HT-29 (cell line): ENCODE results near the gene GPR158. TPM values are rescaled to one million over a fixed set of nuclear protein-coding genes. Genes with fewer than 3 reads are reported as not detected.

ENCODE experiments used
- DNase-seq: peaks from one replicate; pipeline ENCODE4 v3.0.0-alpha.2; 2015; ENCODE audit warnings: low spot score
- total RNA-seq: library from RNA; depleted of rRNA; stranded (reverse); fragments of >200 nt; shearing (Covaris generic); gene quantifications from 2 replicates; pipeline ENCODE4 v1.2.3, GENCODE V29; 2014

The GPR158 gene
- total RNA-seq, 1 experiment from 2014 or later: 3.1 TPM

- no peak for DNase-seq
These were observed 215.9 kb downstream of the GPR158 start for GRCh38 chr10:25390733-25391132.

GRCh38 chr10:25392132-25392531 is 217.3 kb downstream of the GPR158 start:
- no peak for DNase-seq

- no peak for DNase-seq
These were observed 218.8 kb downstream of the GPR158 start for GRCh38 chr10:25393621-25394020.

- no peak for DNase-seq
These were observed 223.9 kb downstream of the GPR158 start for GRCh38 chr10:25398680-25399079.

GRCh38 chr10:25405871-25406270 is 231.1 kb downstream of the GPR158 start:
- no peak for DNase-seq

- DNase-seq: no peak
These were observed 242.8 kb downstream of the GPR158 start for GRCh38 chr10:25417611-25418010.

- no peak for DNase-seq
These were observed 251.0 kb downstream of the GPR158 start for GRCh38 chr10:25425776-25426175.

- DNase-seq: no peak
These were observed 261.6 kb downstream of the GPR158 start for GRCh38 chr10:25436431-25436830.

- no peak for DNase-seq
These were observed 266.5 kb downstream of the GPR158 start for GRCh38 chr10:25441270-25441669.

- DNase-seq: no peak
These were observed 269.5 kb downstream of the GPR158 start for GRCh38 chr10:25444266-25444665.

- DNase-seq: no peak
These were observed 276.6 kb downstream of the GPR158 start for GRCh38 chr10:25451401-25451800.

GRCh38 chr10:25453619-25454018 is 278.8 kb downstream of the GPR158 start:
- no peak for DNase-seq

GRCh38 chr10:25455980-25456567 is 281.3 kb downstream of the GPR158 start:
- no peak for DNase-seq

GRCh38 chr10:25457552-25457951 is 282.8 kb downstream of the GPR158 start:
- no peak for DNase-seq

- DNase-seq: peak; percentile 80
These were observed 291.0 kb downstream of the GPR158 start for GRCh38 chr10:25465582-25466372.

- DNase-seq: no peak
These were observed 293.1 kb downstream of the GPR158 start for GRCh38 chr10:25467881-25468280.

- DNase-seq: no peak
These were observed 306.7 kb downstream of the GPR158 start for GRCh38 chr10:25481467-25481866.

GRCh38 chr10:25483999-25484398 is 309.2 kb downstream of the GPR158 start:
- no peak for DNase-seq

- DNase-seq: no peak
These were observed 312.5 kb downstream of the GPR158 start for GRCh38 chr10:25487266-25487665.

- no peak for DNase-seq
These were observed 317.2 kb downstream of the GPR158 start for GRCh38 chr10:25492040-25492439.

- no peak for DNase-seq
These were observed 317.9 kb downstream of the GPR158 start for GRCh38 chr10:25492680-25493079.

GRCh38 chr10:25493122-25493893 is 318.5 kb downstream of the GPR158 start:
- DNase-seq: peak; percentile 53

GRCh38 chr10:25497246-25497645 is 322.4 kb downstream of the GPR158 start:
- DNase-seq: no peak
